WTC11 (cell line): ENCODE measurements around the gene SBF2. TPM values are rescaled to one million over a fixed set of nuclear protein-coding genes. Genes with fewer than 3 reads are reported as not detected.

Experiments
- ATAC-seq: fragments of 200-7000 bp; cut with Tn5 transposase; 2 replicates; pipeline ENCODE4 v1.10.0; 2021; ENCODE audit warnings: mild to moderate bottlenecking, moderate library complexity
- CTCF ChIA-PET: fragments of 300-600 bp; sonication (Branson Sonifier 250); formaldehyde crosslinking; loops from one replicate; lab custom pipeline; 2021; ENCODE audit warnings: antibody characterized with exemption; lab: Charles Lee
- POLR2A ChIA-PET: fragments of 350-600 bp; sonication (Branson Sonifier 250); formaldehyde crosslinking; loops from one replicate; lab custom pipeline; 2021; ENCODE audit warnings: antibody characterized with exemption; lab: Charles Lee
- DNase-seq: peaks from one replicate; pipeline ENCODE4 v3.0.0; 2021; ENCODE audit warnings: low spot score
- H3K27ac Mint-ChIP-seq: 2 replicates; pipeline ENCODE4 v1.8.0; 2021; ENCODE audit warnings: mixed read lengths
- H3K27me3 Mint-ChIP-seq: 2 replicates; pipeline ENCODE4 v1.8.0; 2021; ENCODE audit warnings: low read depth, mild to moderate bottlenecking, moderate library complexity, mixed read lengths
- H3K36me3 Mint-ChIP-seq: 2 replicates; pipeline ENCODE4 v1.8.0; 2021; ENCODE audit warnings: mixed read lengths
- H3K4me1 Mint-ChIP-seq: 2 replicates; pipeline ENCODE4 v1.8.0; 2022; ENCODE audit warnings: mixed read lengths
- H3K4me3 Mint-ChIP-seq: 2 replicates; pipeline ENCODE4 v1.8.0; 2021; ENCODE audit warnings: mild to moderate bottlenecking, moderate library complexity, mixed read lengths
- H3K9me3 Mint-ChIP-seq: 2 replicates; pipeline ENCODE4 v1.8.0; 2021; ENCODE audit warnings: mixed read lengths
- CTCF ChIP-seq: fragments of 200-600 bp; IDR thresholded peaks from 2 replicates; pipeline ENCODE4 v1.8.0; 2022; ENCODE audit warnings: antibody characterized with exemption
- E2F5 ChIP-seq: sonication (generic); formaldehyde crosslinking; IDR thresholded peaks from 2 replicates; pipeline ENCODE4 v1.8.1; 2022; ENCODE audit warnings: mild to moderate bottlenecking, moderate library complexity, missing genetic modification reagents
- ELF4 ChIP-seq: sonication (generic); formaldehyde crosslinking; IDR thresholded peaks from 2 replicates; pipeline ENCODE4 v1.8.1; 2022; ENCODE audit warnings: low read depth, mild to moderate bottlenecking, moderate library complexity, missing genetic modification reagents
- ERG ChIP-seq: fragments of 250-450 bp; sonication (Bioruptor Pico); IDR thresholded peaks from 2 replicates; pipeline ENCODE4 v1.8.0; 2021; ENCODE audit warnings: mild to moderate bottlenecking
- HMGA2 ChIP-seq: fragments of 250-450 bp; sonication (Bioruptor Pico); IDR thresholded peaks from 2 replicates; pipeline ENCODE4 v1.4.0; 2021; ENCODE audit warnings: mild to moderate bottlenecking, moderate library complexity
- MXD4 ChIP-seq: fragments of 250-450 bp; sonication (Bioruptor Pico); IDR thresholded peaks from 2 replicates; pipeline ENCODE4 v1.8.0; 2021; ENCODE audit warnings: mild to moderate bottlenecking, moderate library complexity, borderline replicate concordance
- PRDM15 ChIP-seq: sonication (generic); formaldehyde crosslinking; IDR thresholded peaks from 2 replicates; pipeline ENCODE4 v1.8.0; 2022; ENCODE audit warnings: missing genetic modification reagents
- RORB ChIP-seq: fragments of 250-450 bp; sonication (Bioruptor Pico); IDR thresholded peaks from 2 replicates; pipeline ENCODE4 v1.9.0; 2021; ENCODE audit warnings: mild to moderate bottlenecking
- ZMAT4 ChIP-seq: fragments of 250-450 bp; sonication (Bioruptor Pico); IDR thresholded peaks from 2 replicates; pipeline ENCODE4 v1.9.0; 2021; ENCODE audit warnings: mild to moderate bottlenecking
- ZNF121 ChIP-seq: sonication (generic); formaldehyde crosslinking; IDR thresholded peaks from 2 replicates; pipeline ENCODE4 v1.8.0; 2023; ENCODE audit warnings: missing genetic modification reagents
- ZNF317 ChIP-seq: sonication (generic); formaldehyde crosslinking; IDR thresholded peaks from 2 replicates; pipeline ENCODE4 v1.8.1; 2023; ENCODE audit warnings: low read depth, mild to moderate bottlenecking, moderate library complexity, missing genetic modification reagents, borderline replicate concordance
- ZNF396 ChIP-seq: fragments of 250-450 bp; sonication (Bioruptor Pico); IDR thresholded peaks from 2 replicates; pipeline ENCODE4 v1.8.0; 2021; ENCODE audit warnings: mild to moderate bottlenecking, moderate library complexity, borderline replicate concordance
- ZNF423 ChIP-seq: fragments of 250-450 bp; sonication (Bioruptor Pico); IDR thresholded peaks from 2 replicates; pipeline ENCODE4 v2.1.2; 2022; ENCODE audit warnings: mild to moderate bottlenecking, moderate library complexity
- ZNF532 ChIP-seq: fragments of 250-450 bp; sonication (Bioruptor Pico); IDR thresholded peaks from 2 replicates; pipeline ENCODE4 v1.9.0; 2021; ENCODE audit warnings: mild to moderate bottlenecking, borderline replicate concordance
- total RNA-seq: library from RNA; stranded (reverse); gene quantifications from 3 replicates; pipeline ENCODE4 v1.2.3, GENCODE V29; 2021

SBF2 gene
- total RNA-seq, 1 experiment from 2014 or later, result 47.6 TPM

GRCh38 chr11:9888938-9889337 lies 405.1 kb downstream of the SBF2 start (continued):
- no peak for TF ChIP-seq E2F5 (CRISPR knock-in tag)
- TF ChIP-seq MXD4 (CRISPR knock-in tag), result no peak

GRCh38 chr11:9887472-9887871 lies 406.5 kb downstream of the SBF2 start:
- Mint-ChIP-seq H3K27ac (no peak overlapping the region), H3K36me3 (no peaks in the 10 kb centered on the region)

GRCh38 chr11:9886595-9886994 lies 407.4 kb downstream of the SBF2 start:
- no peak for DNase-seq
- ChIA-PET CTCF (interaction anchor here (1.0 kb wide), 1 partner anchor 24 kb away, joined by 3 read pairs; no protein-coding TSS in a partner anchor), POLR2A (no interaction called here)
- peaks cover 22% of the 10 kb centered on the region for H3K4me1 Mint-ChIP-seq
- no peak for ATAC-seq
- H3K27ac Mint-ChIP-seq, result no peak overlapping the region; the same call in 1 of the 2 replicates
- H3K36me3 Mint-ChIP-seq, result no peaks in the 10 kb centered on the region
- H3K27me3 Mint-ChIP-seq, result no peaks in the 10 kb centered on the region; the same call in 1 of the 2 replicates
- H3K4me3 Mint-ChIP-seq, result no peak overlapping the region
- no peak for TF ChIP-seq RORB
- TF ChIP-seq ZNF396 (CRISPR knock-in tag), result no peak
- no peak for TF ChIP-seq ZNF317
- H3K9me3 Mint-ChIP-seq, result no peaks in the 10 kb centered on the region

More at GRCh38 chr11:9887472-9887871, 406.5 kb downstream of the SBF2 start:
- TF ChIP-seq ZNF532 (CRISPR knock-in tag), result no peak
- TF ChIP-seq ZNF121 (CRISPR knock-in tag), result no peak
- no peak for TF ChIP-seq ELF4 (CRISPR knock-in tag)
- TF ChIP-seq ZMAT4 (CRISPR knock-in tag), result no peak
- no peak for TF ChIP-seq CTCF
- TF ChIP-seq, all 79 proteins: peak for 0
- H3K27me3 Mint-ChIP-seq, result no peaks in the 10 kb centered on the region
- ChIA-PET POLR2A (no interaction called here), CTCF (interaction anchor here (0.8 kb wide), 1 partner anchor 100 kb away, joined by 4 read pairs; no protein-coding TSS in a partner anchor)
- ATAC-seq, result no peak
- peaks cover 22% of the 10 kb centered on the region for H3K4me1 Mint-ChIP-seq
- DNase-seq, result no peak
- no peak overlapping the region for H3K4me3 Mint-ChIP-seq
- H3K9me3 Mint-ChIP-seq, result no peaks in the 10 kb centered on the region

GRCh38 chr11:9884601-9885000 lies 409.4 kb downstream of the SBF2 start:
- ChIA-PET CTCF (interaction anchor here (0.6 kb wide), 1 partner anchor 99 kb away, joined by 5 read pairs; no protein-coding TSS in a partner anchor), POLR2A (no interaction called here)
- no peak overlapping the region for H3K4me3 Mint-ChIP-seq
- H3K27ac Mint-ChIP-seq, result peak overlapping the region; percentile 20; the same call in 1 of the 2 replicates
- DNase-seq (no peak), ATAC-seq (no peak)
- H3K36me3 Mint-ChIP-seq, result no peaks in the 10 kb centered on the region
- no peaks in the 10 kb centered on the region for H3K9me3 Mint-ChIP-seq
- H3K4me1 Mint-ChIP-seq, result peaks cover 22% of the 10 kb centered on the region
- H3K27me3 Mint-ChIP-seq, result no peaks in the 10 kb centered on the region; the same call in 1 of the 2 replicates
- no peak for TF ChIP-seq PRDM15 (CRISPR knock-in tag)
- no peak for TF ChIP-seq ERG (CRISPR knock-in tag)
- no peak for TF ChIP-seq HMGA2 (CRISPR knock-in tag)
- no peak for TF ChIP-seq ZNF423
- TF ChIP-seq RORB, result no peak
